ENCODE results near the gene RIC1.
A peak's percentile ranks its signal among the peaks of the same experiment; 100 is the strongest.

The RIC1 gene

DNA sequence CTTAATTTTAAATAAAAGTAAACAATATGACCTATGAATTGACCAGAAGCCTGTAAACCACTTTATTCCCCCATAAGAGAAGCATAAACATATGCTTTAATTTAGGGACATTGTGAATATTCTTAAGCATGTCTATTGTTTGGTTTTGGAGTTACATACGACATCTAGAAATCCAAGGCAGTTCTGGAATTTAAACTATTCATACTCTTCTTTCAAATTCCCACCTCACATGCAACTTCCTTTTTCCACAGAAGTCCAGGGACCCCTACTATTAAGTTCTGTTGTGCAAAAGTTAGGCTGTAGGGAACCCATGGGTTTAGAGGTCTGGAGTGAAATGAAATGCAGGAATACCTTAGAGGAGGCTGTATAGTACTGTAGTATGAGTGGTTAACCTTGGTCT is 2.1 kb downstream of the RIC1 start:
- H3K9me2 ChIP-seq (replicated peaks; ENCODE audit: low read depth, low read length): no peaks in the 10 kb centered on the region
- no peaks in the 10 kb centered on the region for H3K27me3 ChIP-seq (ENCODE audit: insufficient read depth, low read length, poor library complexity, severe bottlenecking)
- H3K4me3 ChIP-seq (ENCODE audit: low read length, poor library complexity, severe bottlenecking): peak overlapping the region; percentile 95
- H3F3A ChIP-seq (ENCODE audit: low read depth): peaks cover 3% of the 10 kb centered on the region; the same call in 1 of the 2 replicates
- TF ChIP-seq, protein P1, sequence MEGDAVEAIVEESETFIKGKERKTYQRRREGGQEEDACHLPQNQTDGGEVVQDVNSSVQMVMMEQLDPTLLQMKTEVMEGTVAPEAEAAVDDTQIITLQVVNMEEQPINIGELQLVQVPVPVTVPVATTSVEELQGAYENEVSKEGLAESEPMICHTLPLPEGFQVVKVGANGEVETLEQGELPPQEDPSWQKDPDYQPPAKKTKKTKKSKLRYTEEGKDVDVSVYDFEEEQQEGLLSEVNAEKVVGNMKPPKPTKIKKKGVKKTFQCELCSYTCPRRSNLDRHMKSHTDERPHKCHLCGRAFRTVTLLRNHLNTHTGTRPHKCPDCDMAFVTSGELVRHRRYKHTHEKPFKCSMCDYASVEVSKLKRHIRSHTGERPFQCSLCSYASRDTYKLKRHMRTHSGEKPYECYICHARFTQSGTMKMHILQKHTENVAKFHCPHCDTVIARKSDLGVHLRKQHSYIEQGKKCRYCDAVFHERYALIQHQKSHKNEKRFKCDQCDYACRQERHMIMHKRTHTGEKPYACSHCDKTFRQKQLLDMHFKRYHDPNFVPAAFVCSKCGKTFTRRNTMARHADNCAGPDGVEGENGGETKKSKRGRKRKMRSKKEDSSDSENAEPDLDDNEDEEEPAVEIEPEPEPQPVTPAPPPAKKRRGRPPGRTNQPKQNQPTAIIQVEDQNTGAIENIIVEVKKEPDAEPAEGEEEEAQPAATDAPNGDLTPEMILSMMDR (conservative IDR thresholded peaks at IDR 0.05; ENCODE audit: low read length): no peak
- no peak for TF ChIP-seq EZH2phosphoT487 (IDR thresholded peaks at IDR 0.05; ENCODE audit: borderline replicate concordance)
- H3K4me2 ChIP-seq (ENCODE audit: low read depth, low read length, poor library complexity, severe bottlenecking): peak overlapping the region; percentile 93
- H3K4me1 ChIP-seq (ENCODE audit: insufficient read depth, low read length, poor library complexity, severe bottlenecking): peaks cover 51% of the 10 kb centered on the region
- H3K9ac ChIP-seq (ENCODE audit: low read depth, low read length, poor library complexity, severe bottlenecking): peak overlapping the region; percentile 86
- peaks cover 12% of the 10 kb centered on the region; the same call in 1 of the 2 replicates for H3K9me3 ChIP-seq (ENCODE audit: insufficient read depth, low read depth, low read length)
- no peaks in the 10 kb centered on the region for H3K36me3 ChIP-seq (ENCODE audit: insufficient read depth, low read length)
- peaks cover 35% of the 10 kb centered on the region for H4K20me1 ChIP-seq (ENCODE audit: insufficient read depth, low read length, poor library complexity, severe bottlenecking)
- H3K79me2 ChIP-seq (ENCODE audit: insufficient read depth, low read length): peaks cover 92% of the 10 kb centered on the region
- H2AFZ ChIP-seq (ENCODE audit: low read length): no peak overlapping the region

DNA sequence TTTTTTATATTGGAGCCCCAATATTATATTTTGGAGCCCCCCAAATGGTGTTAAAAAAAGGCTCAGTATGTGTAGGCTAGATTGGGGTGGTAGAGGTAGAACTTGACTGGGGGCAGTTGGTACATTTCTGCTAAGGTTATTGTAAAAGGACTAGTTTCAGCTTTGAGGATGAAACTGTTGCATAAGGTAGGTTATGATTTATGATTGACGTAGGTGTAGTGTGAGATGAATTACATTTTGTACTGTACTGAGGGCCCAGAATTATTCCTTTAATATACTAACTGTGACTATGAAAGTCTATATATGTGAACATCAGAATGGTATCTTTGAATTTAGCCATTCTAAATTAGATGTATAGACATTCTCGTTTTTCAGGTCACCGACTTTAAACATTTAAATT is 3.6 kb downstream of the RIC1 start:
- Histone ChIP-seq H3F3A (ENCODE audit: low read depth) (no peaks in the 10 kb centered on the region), H4K20me1 (ENCODE audit: insufficient read depth, low read length, poor library complexity, severe bottlenecking) (peaks cover 35% of the 10 kb centered on the region), H3K9me2 (replicated peaks; ENCODE audit: low read depth, low read length) (no peaks in the 10 kb centered on the region), H2AFZ (ENCODE audit: low read length) (no peak overlapping the region), H3K36me3 (ENCODE audit: insufficient read depth, low read length) (no peaks in the 10 kb centered on the region; the same call in 1 of the 2 replicates), H3K27me3 (ENCODE audit: insufficient read depth, low read length, poor library complexity, severe bottlenecking) (no peaks in the 10 kb centered on the region), H3K9me3 (ENCODE audit: insufficient read depth, low read depth, low read length) (peaks cover 12% of the 10 kb centered on the region; the same call in 1 of the 2 replicates), H3K9ac (ENCODE audit: low read depth, low read length, poor library complexity, severe bottlenecking) (peak overlapping the region; percentile 55), H3K4me2 (ENCODE audit: low read depth, low read length, poor library complexity, severe bottlenecking) (peak overlapping the region; percentile 93), H3K4me1 (ENCODE audit: insufficient read depth, low read length, poor library complexity, severe bottlenecking) (peaks cover 38% of the 10 kb centered on the region), H3K79me2 (ENCODE audit: insufficient read depth, low read length) (peaks cover 90% of the 10 kb centered on the region), H3K4me3 (ENCODE audit: low read length, poor library complexity, severe bottlenecking) (peak overlapping the region; percentile 95)
- TF ChIP-seq, protein P1 (conservative IDR thresholded peaks at IDR 0.05; ENCODE audit: low read length): no peak
- no peak for TF ChIP-seq EZH2phosphoT487 (IDR thresholded peaks at IDR 0.05; ENCODE audit: borderline replicate concordance)

DNA sequence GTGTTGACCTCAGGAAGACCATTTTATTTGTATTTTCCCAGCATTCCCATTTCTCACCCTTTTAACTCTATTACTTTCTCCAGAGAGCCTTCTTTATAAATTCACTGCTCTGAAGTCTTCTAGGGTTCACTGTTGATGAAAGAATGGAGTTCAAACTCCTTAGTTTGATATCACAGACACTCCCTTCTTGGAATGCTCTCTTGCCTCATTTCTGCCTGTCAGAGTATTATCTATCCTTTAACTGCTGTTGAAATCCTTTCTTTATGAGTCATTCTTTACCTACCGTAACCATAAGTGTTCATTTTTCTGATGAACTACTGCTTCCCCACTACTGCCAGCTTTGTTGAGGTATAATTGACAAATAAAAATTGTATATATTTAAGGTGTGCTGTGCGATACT is 4.3 kb downstream of the RIC1 start:
- H3K9me3 ChIP-seq (ENCODE audit: insufficient read depth, low read depth, low read length): peaks cover 12% of the 10 kb centered on the region; the same call in 1 of the 2 replicates
- peaks cover 38% of the 10 kb centered on the region for H3K4me1 ChIP-seq (ENCODE audit: insufficient read depth, low read length, poor library complexity, severe bottlenecking)
- H3K9ac ChIP-seq (ENCODE audit: low read depth, low read length, poor library complexity, severe bottlenecking): peak overlapping the region; percentile 55
- H3K4me3 ChIP-seq (ENCODE audit: low read length, poor library complexity, severe bottlenecking): peak overlapping the region; percentile 95
- H2AFZ ChIP-seq (ENCODE audit: low read length): no peak overlapping the region
- no peaks in the 10 kb centered on the region for H3F3A ChIP-seq (ENCODE audit: low read depth)
- H3K36me3 ChIP-seq (ENCODE audit: insufficient read depth, low read length): no peaks in the 10 kb centered on the region; the same call in 1 of the 2 replicates
- H3K9me2 ChIP-seq (replicated peaks; ENCODE audit: low read depth, low read length): no peaks in the 10 kb centered on the region
- no peaks in the 10 kb centered on the region for H3K27me3 ChIP-seq (ENCODE audit: insufficient read depth, low read length, poor library complexity, severe bottlenecking)
- TF ChIP-seq, protein P1 (conservative IDR thresholded peaks at IDR 0.05; ENCODE audit: low read length): no peak
- TF ChIP-seq EZH2phosphoT487 (IDR thresholded peaks at IDR 0.05; ENCODE audit: borderline replicate concordance): no peak
- peaks cover 35% of the 10 kb centered on the region for H4K20me1 ChIP-seq (ENCODE audit: insufficient read depth, low read length, poor library complexity, severe bottlenecking)
- H3K79me2 ChIP-seq (ENCODE audit: insufficient read depth, low read length): peaks cover 90% of the 10 kb centered on the region
- H3K4me2 ChIP-seq (ENCODE audit: low read depth, low read length, poor library complexity, severe bottlenecking): peak overlapping the region; percentile 93

Data from Loucy (cell line).